Panc1 (cell line): Measurements from ENCODE around the gene GSTM1. TPM values are rescaled to one million over a fixed set of nuclear protein-coding genes. Genes with fewer than 3 reads are reported as not detected.

Source experiments
- ATAC-seq: fragments of 200-7000 bp; cut with Tn5 transposase; 2 replicates; pipeline ENCODE4 v1.9.1; 2020; ENCODE audit warnings: mild to moderate bottlenecking, moderate library complexity
- BruUV-seq: library from RNA; stranded (reverse); fragments of 400-500 nt; replicated peaks from 2 replicates; lab custom pipeline; 2021; lab: Mats Ljungman, UMichigan
- CTCF ChIA-PET: fragments of 300-600 bp; sonication (Branson Sonifier 250); formaldehyde crosslinking; loops from one replicate; lab custom pipeline; 2022; ENCODE audit warnings: antibody characterized with exemption; lab: Charles Lee
- POLR2A ChIA-PET: fragments of 300-600 bp; sonication (Branson Sonifier 250); formaldehyde crosslinking; loops from one replicate; lab custom pipeline; 2022; ENCODE audit warnings: antibody characterized with exemption; lab: Charles Lee
- DNase-seq: peaks from one replicate; pipeline ENCODE4 v3.0.0-alpha.2; 2010; ENCODE audit warnings: low read depth, low spot score
- H3K27ac ChIP-seq: 2 replicates; pipeline ENCODE4 v1.5.1; 2011; ENCODE audit warnings: mild to moderate bottlenecking, low read length, inconsistent platforms
- H3K27me3 ChIP-seq: fragments of 200-500 bp; sonication (Bioruptor generic); 2 replicates; pipeline ENCODE4 v1.6.0; 2014; ENCODE audit warnings: low read length, inconsistent platforms; ENCODE audit not compliant: control insufficient read depth, insufficient read depth
- H3K36me3 ChIP-seq: fragments of 200-500 bp; sonication (Bioruptor generic); 2 replicates; pipeline ENCODE4 v1.5.1; 2014; ENCODE audit warnings: inconsistent platforms, mild to moderate bottlenecking, low read length, moderate library complexity; ENCODE audit not compliant: control insufficient read depth, insufficient read depth
- H3K4me1 ChIP-seq: 2 replicates; pipeline ENCODE4 v1.5.1; 2011; ENCODE audit warnings: inconsistent platforms, mild to moderate bottlenecking, low read length, moderate library complexity; ENCODE audit not compliant: control insufficient read depth, insufficient read depth
- H3K4me3 ChIP-seq, 2 experiments: 2 replicates each; pipeline ENCODE4 v1.5.1; 2011 to 2012; ENCODE audit warnings: low read depth in 2 of 2, low read length in 2 of 2, mild to moderate bottlenecking in 2 of 2, inconsistent platforms in 1 of 2, moderate library complexity in 1 of 2
- H3K9me3 ChIP-seq: fragments of 200-500 bp; sonication (Bioruptor generic); 2 replicates; pipeline ENCODE4 v1.5.1; 2014; ENCODE audit warnings: low read depth, mild to moderate bottlenecking, inconsistent platforms, low read length, moderate library complexity; ENCODE audit not compliant: control insufficient read depth, insufficient read depth
- CTCF ChIP-seq: fragments of 450-650 bp; IDR thresholded peaks from 2 replicates; pipeline ENCODE4 v1.5.1; 2017; ENCODE audit warnings: mild to moderate bottlenecking
- POLR2AphosphoS5 ChIP-seq: IDR thresholded peaks from 2 replicates; pipeline ENCODE4 v1.6.1; 2012; ENCODE audit warnings: mild to moderate bottlenecking, low read depth, low read length, moderate library complexity
- REST ChIP-seq, 2 experiments: IDR thresholded peaks; 2 replicates each; pipeline ENCODE4 v1.6.1; 2011 to 2012; ENCODE audit warnings: low read depth in 2 of 2, control low read depth in 1 of 2, low read length in 1 of 2, mild to moderate bottlenecking in 1 of 2, moderate library complexity in 1 of 2; ENCODE audit not compliant: insufficient read depth in 1 of 2
- SIN3A ChIP-seq: IDR thresholded peaks from 2 replicates; pipeline ENCODE4 v1.6.1; 2012; ENCODE audit warnings: low read depth, mild to moderate bottlenecking, low read length, moderate library complexity, borderline replicate concordance; ENCODE audit not compliant: insufficient read depth
- TCF7L2 ChIP-seq: IDR thresholded peaks from 2 replicates; pipeline ENCODE4 v1.6.1; 2011; ENCODE audit warnings: mild to moderate bottlenecking, low read depth, low read length, inconsistent platforms
- in situ Hi-C: cut with HindIII; loops from 2 replicates; pipeline ENCODE4 v1.10.0; 2016; ENCODE audit warnings: low sequenced_read_pairs, low pct_unique_long_range_greater_than_20kb
- intact Hi-C: fragments of 100-400 bp; cut with micrococcal nuclease; formaldehyde crosslinking; loops from one replicate; pipeline ENCODE4 v1.10.0; 2022; ENCODE audit not compliant: unreplicated experiment
- total RNA-seq: library from RNA; stranded (reverse); gene quantifications from one replicate; pipeline ENCODE4 v1.2.1, GENCODE V29; 2021; ENCODE audit not compliant: unreplicated experiment

The GSTM1 gene
- total RNA-seq, 1 experiment from 2014 or later = not detected

GRCh38 chr1:109667452-109668122 is 20.0 kb upstream of the GSTM1 start, which contains the start of gene GSTM2:
Gene GSTM2 (plus strand): TSS chr1:109668057. CDS start chr1:109668116, 59 bp downstream.
- H3K4me3 ChIP-seq = peak within 1 kb of the TSS; percentile 18 to 39
- H3K27me3 ChIP-seq = no peaks in the 10 kb centered on the region
- H3K36me3 ChIP-seq = no peaks in the 10 kb centered on the region; the same call in 1 of the 2 replicates
- intact Hi-C loops = no loop called here
- ATAC-seq (peak; percentile 98), DNase-seq (no peak)
- no peaks in the 10 kb centered on the region for H3K4me1 ChIP-seq
- H3K9me3 ChIP-seq = no peaks in the 10 kb centered on the region
- in situ Hi-C loops = no loop called here
- TF ChIP-seq REST (IDR thresholded peaks at IDR 0.05; ENCODE audit: insufficient read depth in 1 of 2, low read depth in 2 of 2, low read length in 1 of 2) = no peak
- no peak for TF ChIP-seq SIN3A
- TF ChIP-seq TCF7L2 = no peak
- no peak for TF ChIP-seq POLR2AphosphoS5
- TF ChIP-seq CTCF = no peak
- peak within 1 kb of the TSS; percentile 74 for H3K27ac ChIP-seq
- ChIA-PET CTCF (no interaction called here), POLR2A (interaction anchor here (0.9 kb wide), 1 partner anchor 27 kb away, joined by 3 read pairs; no protein-coding TSS in a partner anchor)
- no TSS peak for BruUV-seq

- Histone ChIP-seq H3K4me1 (no peaks in the 10 kb centered on the region), H3K4me3 (peak overlapping the region; percentile 18 to 39), H3K36me3 (no peaks in the 10 kb centered on the region), H3K9me3 (no peaks in the 10 kb centered on the region), H3K27me3 (no peaks in the 10 kb centered on the region), H3K27ac (no peak overlapping the region)
- in situ Hi-C loops = no loop called here
- ATAC-seq (peak; percentile 44), DNase-seq (no peak)
- intact Hi-C loops = no loop called here
- no TSS peak for BruUV-seq
- TF ChIP-seq SIN3A (no peak), REST (IDR thresholded peaks at IDR 0.05; ENCODE audit: insufficient read depth in 1 of 2, low read depth in 2 of 2, low read length in 1 of 2) (no peak), TCF7L2 (no peak), CTCF (no peak), POLR2AphosphoS5 (no peak)
- CTCF ChIA-PET = no interaction called here
- POLR2A ChIA-PET = interaction anchor here (0.6 to 0.9 kb wide), 2 partner anchors 28 to 96 kb away, joined by 3 read pairs; no protein-coding TSS in a partner anchor
Observed at GRCh38 chr1:109668123-109668775, 19.4 kb upstream of the GSTM1 start.
